GM12878 (cell line): Measurements from ENCODE around the gene ARID5B. TPM values are rescaled to one million over a fixed set of nuclear protein-coding genes. Genes with fewer than 3 reads are reported as not detected.

ENCODE experiments used
- ATAC-seq: fragments of 200-7000 bp; cut with Tn5 transposase; 3 replicates; pipeline ENCODE4 v1.9.1; 2020; ENCODE audit warnings: mild to moderate bottlenecking, moderate library complexity
- BruUV-seq: library from RNA; stranded (reverse); fragments of 400-500 nt; replicated peaks from 2 replicates; lab custom pipeline; 2021; lab: Mats Ljungman, UMichigan
- CTCF ChIA-PET: fragments of 300-600 bp; sonication (Branson Sonifier 250); formaldehyde crosslinking; extraction: SDS; loops from one replicate; lab custom pipeline; 2021; ENCODE audit warnings: inconsistent platforms; lab: Yijun Ruan, JAX
- POLR2A ChIA-PET: fragments of 350-600 bp; formaldehyde crosslinking; extraction: SDS; loops from one replicate; lab custom pipeline; 2021; ENCODE audit warnings: inconsistent platforms; lab: Charles Lee
- RAD21 ChIA-PET: fragments of 300-600 bp; sonication (Branson Sonifier 250); formaldehyde crosslinking; loops from one replicate; lab custom pipeline; 2023; ENCODE audit warnings: antibody characterized with exemption; ENCODE audit not compliant: unreplicated experiment; lab: Charles Lee
- SMC1A ChIA-PET: fragments of 300-600 bp; sonication (Branson Sonifier 250); formaldehyde crosslinking; loops from one replicate; lab custom pipeline; 2023; ENCODE audit not compliant: unreplicated experiment, uncharacterized antibody; lab: Charles Lee
- DNase-seq: peaks from one replicate; pipeline ENCODE4 v3.0.0-alpha.2; 2011; ENCODE audit warnings: low read depth, low spot score
- FAIRE-seq: peaks from 3 replicates; lab custom pipeline; 2011; peaks lifted over from hg19 to GRCh38; lab: Jason Lieb, UNC
- H2AFZ ChIP-seq: 2 replicates; pipeline ENCODE4 v1.6.0; 2011; ENCODE audit warnings: low read depth, low read length, control low read depth; ENCODE audit not compliant: control insufficient read depth
- H3K27ac ChIP-seq: 2 replicates; pipeline ENCODE4 v1.5.1; 2011; ENCODE audit warnings: control low read depth; ENCODE audit not compliant: control insufficient read depth, insufficient read depth
- H3K27me3 ChIP-seq, 2 experiments: replicated peaks in 1 of 2; 2 replicates each; pipeline versions ENCODE4 v1.6.0 to v1.6.1; 2011; ENCODE audit warnings: low read length in 1 of 2; ENCODE audit not compliant: control insufficient read depth in 2 of 2, insufficient read depth in 2 of 2
- H3K36me3 ChIP-seq, 2 experiments: 2 replicates each; pipeline ENCODE4 v1.5.1; 2011; ENCODE audit warnings: low read length in 1 of 2; ENCODE audit not compliant: control insufficient read depth in 2 of 2, insufficient read depth in 2 of 2
- H3K4me1 ChIP-seq: 2 replicates; pipeline ENCODE4 v1.6.1; 2011; ENCODE audit warnings: mild to moderate bottlenecking, low read length, moderate library complexity, mixed read lengths; ENCODE audit not compliant: control insufficient read depth, insufficient read depth
- H3K4me2 ChIP-seq: 2 replicates; pipeline ENCODE4 v1.6.0; 2011; ENCODE audit warnings: control low read depth; ENCODE audit not compliant: control insufficient read depth, insufficient read depth
- H3K4me3 ChIP-seq: fragments of 200-600 bp; sonication (generic); 2 replicates; pipeline ENCODE4 v1.5.1; 2016
- H3K79me2 ChIP-seq: 2 replicates; pipeline ENCODE4 v1.6.0; 2011; ENCODE audit warnings: low read length; ENCODE audit not compliant: control insufficient read depth, insufficient read depth
- H3K9ac ChIP-seq: 2 replicates; pipeline ENCODE4 v1.8.0; 2011; ENCODE audit warnings: low read length, control low read depth, mixed read lengths; ENCODE audit not compliant: control insufficient read depth, insufficient read depth
- H3K9me3 ChIP-seq: replicated peaks from 3 replicates; pipeline ENCODE4 v1.5.1; 2011; ENCODE audit warnings: mild to moderate bottlenecking, low read length; ENCODE audit not compliant: control insufficient read depth, insufficient read depth
- H4K20me1 ChIP-seq: 2 replicates; pipeline ENCODE4 v1.6.0; 2011; ENCODE audit not compliant: control insufficient read depth, insufficient read depth
- ASH2L ChIP-seq: fragments of 300-600, 200-600 bp; sonication (generic); IDR thresholded peaks from 2 replicates; pipeline ENCODE4 v1.6.1; 2017; ENCODE audit warnings: low read depth, mild to moderate bottlenecking, borderline replicate concordance
- BACH1 ChIP-seq: fragments of 450-650 bp; IDR thresholded peaks from 2 replicates; pipeline ENCODE4 v1.6.1; 2017; ENCODE audit warnings: mild to moderate bottlenecking, borderline replicate concordance
- GABPA ChIP-seq: IDR thresholded peaks from 2 replicates; pipeline ENCODE4 v1.6.1; 2014; ENCODE audit warnings: antibody characterized with exemption, low read depth, mild to moderate bottlenecking, inconsistent platforms
- HSF1 ChIP-seq: fragments of 150-350 bp; IDR thresholded peaks from 2 replicates; pipeline ENCODE4 v1.6.1; 2014; ENCODE audit warnings: mild to moderate bottlenecking, low read depth, low read length
- MYB ChIP-seq: fragments of 150-350 bp; IDR thresholded peaks from 2 replicates; pipeline ENCODE4 v1.6.1; 2014; ENCODE audit warnings: mild to moderate bottlenecking, low read depth, low read length, borderline replicate concordance
- PKNOX1 ChIP-seq: fragments of 450-650 bp; IDR thresholded peaks from 2 replicates; pipeline ENCODE4 v1.6.1; 2016; ENCODE audit warnings: mild to moderate bottlenecking
- PRDM15 ChIP-seq: fragments of 450-650 bp; formaldehyde crosslinking; IDR thresholded peaks from 2 replicates; pipeline ENCODE4 v1.4.0; 2020; ENCODE audit warnings: mild to moderate bottlenecking, moderate library complexity
- RBBP5 ChIP-seq: fragments of 200-600 bp; sonication (generic); conservative IDR thresholded peaks from 2 replicates; pipeline ENCODE4 v1.6.1; 2016
- SIN3A ChIP-seq: IDR thresholded peaks from 2 replicates; pipeline ENCODE4 v1.6.1; 2012; ENCODE audit warnings: low read depth, low read length, improper control_type of control experiment
- SUPT20H ChIP-seq: IDR thresholded peaks from 2 replicates; pipeline ENCODE4 v1.6.1; 2011; ENCODE audit warnings: low read depth, mild to moderate bottlenecking, low read length, moderate library complexity, borderline replicate concordance; ENCODE audit not compliant: control insufficient read depth
- TCF12 ChIP-seq: IDR thresholded peaks from 2 replicates; pipeline ENCODE4 v1.6.1; 2011; ENCODE audit warnings: low read depth, mild to moderate bottlenecking, low read length
- TCF7 ChIP-seq: IDR thresholded peaks from 2 replicates; pipeline ENCODE4 v1.6.1; 2014; ENCODE audit warnings: antibody characterized with exemption, borderline replicate concordance
- WGBS: methylation state at CpG from one replicate; pipeline ENCODE4 v1.1.6; 2016; ENCODE audit warnings: low lambda C conversion rate; ENCODE audit not compliant: insufficient replicate concordance, insufficient coverage; ENCODE audit errors: missing lambda C conversion rate; 5-methylcytosine and 5-hydroxymethylcytosine counted together
- in situ Hi-C: fragments of 300-500 bp; cut with MboI; formaldehyde crosslinking; loops from 9 replicates; pipeline ENCODE4 v1.14.3; 2018; ENCODE audit warnings: mixed read lengths
- intact Hi-C: fragments of 100-400 bp; cut with micrococcal nuclease; formaldehyde crosslinking; loops from one replicate; pipeline ENCODE4 v1.14.2; 2022; ENCODE audit not compliant: unreplicated experiment
- polyA plus RNA-seq, 11 experiments: library from polyadenylated mRNA; depleted of rRNA in 4 of 11; unstranded in 6 of 11; stranded (reverse) in 5 of 11; fragments of >200 nt; fragmentation: Nextera tagmentation in 4 of 11; fragmentation: Illumina TruSeq in 1 of 11; extraction: Ambion mirVana in 4 of 11; extraction: Trizol in 1 of 11; gene quantifications; 1 replicate in 1 of 11; 2 replicates in 10 of 11; pipeline versions ENCODE4 v1.2.1 to v1.2.3, GENCODE V29; 2011 to 2016; ENCODE audit warnings: inconsistent platforms in 2 of 11, missing spikeins in 2 of 11, low read depth in 1 of 11
- total RNA-seq, 4 experiments: library from RNA; depleted of rRNA in 3 of 4; stranded (reverse); fragments of >200 nt in 3 of 4; fragmentation: Illumina TruSeq in 1 of 4; extraction: Trizol in 1 of 4; gene quantifications; 2 replicates each; pipeline versions ENCODE4 v1.2.1 to v1.2.3, GENCODE V29; 2013 to 2021
- TF ChIP-seq, protein P1 (sequence below): fragments of 450-650 bp; IDR thresholded peaks from 2 replicates; pipeline ENCODE4 v1.6.1; 2016; ENCODE audit warnings: mild to moderate bottlenecking, moderate library complexity, borderline replicate concordance
- TF ChIP-seq, protein P2 (sequence below): IDR thresholded peaks from 2 replicates; pipeline ENCODE4 v1.6.1; 2012; ENCODE audit warnings: low read depth, low read length, improper control_type of control experiment

ARID5B gene
- total and polyA plus RNA-seq, 10 of the 15 experiments (the other 5 are each of a cell fraction or from before 2014, with no cell fraction given) = 2.7 to 8.5 (median 6.1) TPM

- intact Hi-C loops (no loop called here), in situ Hi-C loops (no loop called here)
- H3K9ac ChIP-seq = no peak overlapping the region
- no peak overlapping the region for H3K27ac ChIP-seq
- no peaks in the 10 kb centered on the region for H4K20me1 ChIP-seq
- H3K4me1 ChIP-seq = peaks cover 8% of the 10 kb centered on the region
- ChIA-PET POLR2A (no interaction called here), RAD21 (no interaction called here), CTCF (interaction anchor here (1.0 kb wide), 1 partner anchor 44 kb away, joined by 3 read pairs; no protein-coding TSS in a partner anchor), SMC1A (interaction anchor here (0.7 to 2.2 kb wide), 2 partner anchors 10 to 53 kb away, joined by 3 to 7 read pairs; no protein-coding TSS in a partner anchor)
- DNase-seq (no peak), ATAC-seq (no peak), FAIRE-seq (no peak)
- no peaks in the 10 kb centered on the region for H3K9me3 ChIP-seq
- no peak overlapping the region for H2AFZ ChIP-seq
- BruUV-seq = no TSS peak
- H3K4me3 ChIP-seq = no peak overlapping the region
- H3K36me3 ChIP-seq = peaks cover 0 to 22% of the 10 kb centered on the region in 2 experiments; a peak in 1 of 4 replicates
- peaks cover 9% of the 10 kb centered on the region for H3K79me2 ChIP-seq
- WGBS = 78% methylated on average over 2 of the region's 2 CpGs
- no peaks in the 10 kb centered on the region for H3K27me3 ChIP-seq
- no peak overlapping the region for H3K4me2 ChIP-seq
- TF ChIP-seq PRDM15 (CRISPR knock-in tag) = no peak
- no peak for TF ChIP-seq SUPT20H
- TF ChIP-seq, protein P1, sequence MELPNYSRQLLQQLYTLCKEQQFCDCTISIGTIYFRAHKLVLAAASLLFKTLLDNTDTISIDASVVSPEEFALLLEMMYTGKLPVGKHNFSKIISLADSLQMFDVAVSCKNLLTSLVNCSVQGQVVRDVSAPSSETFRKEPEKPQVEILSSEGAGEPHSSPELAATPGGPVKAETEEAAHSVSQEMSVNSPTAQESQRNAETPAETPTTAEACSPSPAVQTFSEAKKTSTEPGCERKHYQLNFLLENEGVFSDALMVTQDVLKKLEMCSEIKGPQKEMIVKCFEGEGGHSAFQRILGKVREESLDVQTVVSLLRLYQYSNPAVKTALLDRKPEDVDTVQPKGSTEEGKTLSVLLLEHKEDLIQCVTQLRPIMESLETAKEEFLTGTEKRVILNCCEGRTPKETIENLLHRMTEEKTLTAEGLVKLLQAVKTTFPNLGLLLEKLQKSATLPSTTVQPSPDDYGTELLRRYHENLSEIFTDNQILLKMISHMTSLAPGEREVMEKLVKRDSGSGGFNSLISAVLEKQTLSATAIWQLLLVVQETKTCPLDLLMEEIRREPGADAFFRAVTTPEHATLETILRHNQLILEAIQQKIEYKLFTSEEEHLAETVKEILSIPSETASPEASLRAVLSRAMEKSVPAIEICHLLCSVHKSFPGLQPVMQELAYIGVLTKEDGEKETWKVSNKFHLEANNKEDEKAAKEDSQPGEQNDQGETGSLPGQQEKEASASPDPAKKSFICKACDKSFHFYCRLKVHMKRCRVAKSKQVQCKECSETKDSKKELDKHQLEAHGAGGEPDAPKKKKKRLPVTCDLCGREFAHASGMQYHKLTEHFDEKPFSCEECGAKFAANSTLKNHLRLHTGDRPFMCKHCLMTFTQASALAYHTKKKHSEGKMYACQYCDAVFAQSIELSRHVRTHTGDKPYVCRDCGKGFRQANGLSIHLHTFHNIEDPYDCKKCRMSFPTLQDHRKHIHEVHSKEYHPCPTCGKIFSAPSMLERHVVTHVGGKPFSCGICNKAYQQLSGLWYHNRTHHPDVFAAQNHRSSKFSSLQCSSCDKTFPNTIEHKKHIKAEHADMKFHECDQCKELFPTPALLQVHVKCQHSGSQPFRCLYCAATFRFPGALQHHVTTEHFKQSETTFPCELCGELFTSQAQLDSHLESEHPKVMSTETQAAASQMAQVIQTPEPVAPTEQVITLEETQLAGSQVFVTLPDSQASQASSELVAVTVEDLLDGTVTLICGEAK = no peak
- TF ChIP-seq BACH1 = no peak
- no peak for TF ChIP-seq GABPA
- TF ChIP-seq TCF7 = no peak
- TF ChIP-seq MYB = no peak
- no peak for TF ChIP-seq TCF12
- TF ChIP-seq, protein P2, sequence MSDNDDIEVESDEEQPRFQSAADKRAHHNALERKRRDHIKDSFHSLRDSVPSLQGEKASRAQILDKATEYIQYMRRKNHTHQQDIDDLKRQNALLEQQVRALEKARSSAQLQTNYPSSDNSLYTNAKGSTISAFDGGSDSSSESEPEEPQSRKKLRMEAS = no peak
- no peak for TF ChIP-seq SIN3A
- no peak for TF ChIP-seq RBBP5
- TF ChIP-seq HSF1 = no peak
- no peak for TF ChIP-seq ASH2L
- no peak for TF ChIP-seq PKNOX1
Measured at GRCh38 chr10:61953183-61953582, 51.7 kb downstream of the ARID5B start.
